Brain (organoid and tissue), 1 donor: Measurements from ENCODE around the gene OR5K3. TPM values are rescaled to one million over a fixed set of nuclear protein-coding genes. Genes with fewer than 3 reads are reported as not detected.

Experiments
- polyA plus RNA-seq: library from polyadenylated mRNA; stranded (reverse); fragments of 350-450 nt; fragmentation: Illumina TruSeq; extraction: RNeasy Lipid Tissue Mini Kit (QIAGEN cat#74804); gene quantifications from one replicate; pipeline ENCODE4 v1.2.3, GENCODE V29; 2015; ENCODE audit warnings: low read depth, low replicate concordance; ENCODE audit not compliant: insufficient read depth

Gene OR5K3
- polyA plus RNA-seq, 1 donor from 2014 or later = not detected

Other genes starting within 250 kb of the OR5K3 start
- not detected for gene OR5H14, start 243.2 kb upstream of the OR5K3 start, polyA plus RNA-seq
- gene OR5H15, start 224.0 kb upstream of the OR5K3 start, polyA plus RNA-seq = not detected
- gene OR5H6, start 126.4 kb upstream of the OR5K3 start, polyA plus RNA-seq = not detected
- not detected for gene OR5H2, start 108.2 kb upstream of the OR5K3 start, polyA plus RNA-seq
- gene OR5K4, start 36.8 kb upstream of the OR5K3 start, polyA plus RNA-seq = not detected
- gene OR5K1, start 72.5 kb downstream of the OR5K3 start, polyA plus RNA-seq = not detected
- gene OR5K2, start 107.0 kb downstream of the OR5K3 start, polyA plus RNA-seq = not detected
- 286 TPM for gene CLDND1, start 132.2 kb downstream of the OR5K3 start, polyA plus RNA-seq
- not detected for gene GPR15, start 141.3 kb downstream of the OR5K3 start, polyA plus RNA-seq
- 11.4 TPM for gene CPOX, start 202.9 kb downstream of the OR5K3 start, polyA plus RNA-seq